HG03025 (cell line): ENCODE results near the gene ZNF367.

Experiments
- ATAC-seq: cut with Tn5 transposase; IDR thresholded peaks from one replicate; pipeline ENCODE4 v1.9.1; 2021; ENCODE audit warnings: mild to moderate bottlenecking, moderate library complexity; ENCODE audit not compliant: unreplicated experiment, low FRiP score

Gene ZNF367

DNA sequence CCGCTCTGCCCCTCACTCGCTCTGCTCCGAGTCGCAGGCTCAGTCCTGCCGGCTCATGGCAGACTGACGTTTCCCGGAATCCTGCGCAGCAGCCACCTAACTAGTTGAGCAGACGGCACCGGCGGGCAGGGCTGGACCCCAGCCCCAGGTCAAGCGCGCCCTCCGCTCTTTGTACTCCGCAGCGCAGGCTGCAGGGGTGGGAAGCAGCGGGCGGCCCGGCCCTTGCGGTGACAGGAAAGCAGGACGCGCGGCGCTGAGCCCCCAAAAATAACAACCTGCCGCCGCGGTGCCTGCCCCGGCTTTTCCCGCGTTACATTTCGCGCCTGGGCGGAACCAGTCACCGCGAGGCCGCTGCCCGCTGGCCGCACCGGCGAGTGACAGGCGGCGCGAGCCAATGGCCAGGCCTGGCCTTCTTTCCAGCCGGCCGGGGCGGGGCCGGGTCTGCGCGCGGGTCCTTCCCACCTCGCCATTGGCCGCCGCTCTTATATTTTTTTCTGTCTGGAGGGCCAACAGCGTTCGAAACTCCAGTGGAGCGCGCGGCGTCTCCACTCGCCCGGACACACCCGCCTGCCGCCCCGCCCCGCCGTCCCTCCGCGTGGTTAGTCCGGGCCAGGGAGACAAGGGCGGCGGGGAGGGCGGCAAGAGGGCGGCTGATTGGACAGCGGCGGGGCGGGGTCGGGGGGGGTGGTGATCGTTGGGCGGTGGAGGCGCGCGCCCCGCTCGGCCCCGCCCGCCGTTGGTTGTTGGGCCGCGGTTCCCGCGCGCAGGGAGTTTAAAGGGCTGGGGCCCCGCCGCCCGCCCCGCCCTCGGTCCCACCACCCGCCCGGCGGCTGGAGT lies at the start of gene ZNF367:
ZNF367 (minus strand) TSS at position 288 of the 837 bp plus-strand sequence. CDS start 338 bp downstream, outside the sequence.
- ATAC-seq: peak; percentile 59

- ATAC-seq: no peak
Observed at GRCh38 chr9:96467784-96468183, 49.6 kb upstream of the ZNF367 start.

DNA sequence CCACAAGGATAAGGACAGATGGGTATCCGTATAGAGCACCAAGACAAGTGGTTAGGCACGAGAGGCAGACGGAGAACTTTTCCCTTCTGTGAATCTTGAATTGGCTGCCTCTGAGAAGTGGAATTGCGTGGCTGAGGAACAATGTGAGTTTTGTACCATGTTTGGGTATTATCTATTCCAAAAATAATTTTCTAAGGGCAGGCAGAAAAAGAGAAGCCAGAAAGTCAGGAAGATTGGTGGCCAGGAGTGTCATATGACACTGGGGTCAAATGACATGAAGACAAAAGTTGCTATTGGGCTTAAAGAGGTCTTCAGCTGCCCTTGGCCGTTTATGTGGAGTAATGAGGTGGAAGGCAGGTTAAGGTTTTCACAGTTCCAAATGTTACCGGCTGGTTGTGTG lies 46.3 kb upstream of the ZNF367 start:
- no peak for ATAC-seq

- ATAC-seq: no peak
Observed at GRCh38 chr9:96462541-96462940, 44.4 kb upstream of the ZNF367 start.

- no peak for ATAC-seq
Observed at GRCh38 chr9:96461336-96461735, 43.2 kb upstream of the ZNF367 start.

- ATAC-seq: no peak
Observed at GRCh38 chr9:96460882-96461281, 42.7 kb upstream of the ZNF367 start.

DNA sequence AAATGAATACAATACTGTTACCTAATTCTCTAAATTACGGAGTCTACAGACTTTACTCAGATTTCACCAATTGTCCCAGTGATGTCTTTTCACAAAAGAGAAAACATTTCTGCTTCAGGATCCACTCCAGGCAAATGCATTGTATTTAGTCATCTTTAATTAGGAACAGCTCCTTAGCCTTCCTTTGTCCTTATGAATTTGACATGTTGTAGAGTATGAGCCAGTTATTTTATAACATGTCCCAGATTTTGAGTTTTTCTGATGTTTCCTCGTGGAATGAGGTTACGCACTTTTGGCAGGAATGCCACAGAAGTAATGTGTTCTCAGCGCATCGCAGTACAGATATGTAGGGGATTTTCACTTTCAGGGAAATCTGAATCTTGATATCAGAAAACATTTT lies 42.3 kb upstream of the ZNF367 start:
- ATAC-seq: no peak

DNA sequence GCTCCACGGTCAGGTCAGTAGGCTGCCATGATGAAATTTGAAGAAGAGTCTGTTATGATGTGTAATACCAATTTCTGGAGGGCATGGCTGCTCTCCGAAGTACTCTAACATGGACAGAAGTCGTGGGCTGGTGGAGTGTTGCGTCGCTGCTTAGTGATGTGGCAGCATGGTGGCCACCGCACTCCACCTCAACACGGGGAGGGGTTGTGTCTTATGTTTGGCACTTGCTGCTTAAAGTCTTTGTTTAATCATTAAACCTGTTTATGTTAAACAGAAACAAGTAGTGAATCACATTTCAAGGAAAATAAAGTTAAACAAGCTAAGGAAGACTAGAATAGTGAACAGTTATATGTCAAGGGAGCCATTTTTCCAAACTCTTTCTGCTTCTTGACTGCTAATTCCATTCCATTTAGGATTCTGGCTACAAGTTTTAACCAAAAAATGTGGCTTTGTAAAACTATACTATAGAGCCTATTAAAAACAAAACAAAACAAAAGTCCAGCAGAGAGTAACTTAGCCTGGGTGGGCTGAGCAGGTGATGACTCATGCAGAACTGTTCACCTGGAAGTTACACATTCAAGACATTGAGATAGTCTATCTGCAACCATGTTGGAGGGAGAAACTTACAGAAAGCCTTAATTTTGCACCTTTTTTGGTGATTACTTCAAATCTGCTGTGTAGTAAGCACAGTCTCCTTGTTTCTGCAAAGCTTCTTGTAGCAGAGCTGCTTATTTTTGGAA lies 41.3 kb upstream of the ZNF367 start:
- no peak for ATAC-seq

DNA sequence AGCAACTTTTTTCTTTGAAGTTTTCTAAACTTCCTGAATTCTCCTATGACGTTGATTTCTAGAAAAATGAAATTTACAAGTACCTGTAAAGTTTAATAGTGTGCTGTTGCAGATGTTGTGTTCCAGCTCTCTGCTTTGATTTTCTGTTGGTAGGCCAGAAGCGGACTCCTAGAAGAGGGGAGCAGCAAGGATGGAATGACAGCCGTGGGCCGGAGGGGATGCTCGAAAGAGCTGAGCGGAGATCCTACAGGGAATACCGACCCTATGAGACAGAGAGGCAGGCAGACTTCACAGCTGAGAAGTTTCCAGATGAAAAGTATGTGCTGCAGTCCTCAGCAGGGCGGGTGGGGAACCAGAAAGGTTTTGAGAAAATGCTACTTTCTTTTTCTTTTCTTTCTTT lies 40.1 kb upstream of the ZNF367 start:
- no peak for ATAC-seq

- no peak for ATAC-seq
Observed at GRCh38 chr9:96457266-96457665, 39.1 kb upstream of the ZNF367 start.

DNA sequence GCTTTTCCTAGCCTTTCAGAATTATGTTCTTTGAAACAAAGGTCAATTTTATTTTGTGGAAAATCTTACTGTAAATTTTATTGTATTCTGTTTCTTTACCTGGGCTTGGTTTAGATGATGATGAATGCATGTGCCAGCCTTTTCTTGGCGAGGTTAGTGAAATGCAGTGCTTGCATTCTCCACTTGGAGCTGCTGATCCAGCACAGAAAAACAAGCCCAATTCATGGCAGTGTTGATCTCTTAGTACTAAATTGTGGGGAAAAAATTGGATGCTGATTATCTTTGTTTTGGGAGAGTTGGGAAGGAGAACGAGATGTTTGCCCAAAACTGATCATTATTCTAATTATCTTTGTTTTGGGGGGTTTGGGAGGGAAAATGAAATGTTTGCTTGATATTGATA lies 35.5 kb upstream of the ZNF367 start:
- no peak for ATAC-seq

DNA sequence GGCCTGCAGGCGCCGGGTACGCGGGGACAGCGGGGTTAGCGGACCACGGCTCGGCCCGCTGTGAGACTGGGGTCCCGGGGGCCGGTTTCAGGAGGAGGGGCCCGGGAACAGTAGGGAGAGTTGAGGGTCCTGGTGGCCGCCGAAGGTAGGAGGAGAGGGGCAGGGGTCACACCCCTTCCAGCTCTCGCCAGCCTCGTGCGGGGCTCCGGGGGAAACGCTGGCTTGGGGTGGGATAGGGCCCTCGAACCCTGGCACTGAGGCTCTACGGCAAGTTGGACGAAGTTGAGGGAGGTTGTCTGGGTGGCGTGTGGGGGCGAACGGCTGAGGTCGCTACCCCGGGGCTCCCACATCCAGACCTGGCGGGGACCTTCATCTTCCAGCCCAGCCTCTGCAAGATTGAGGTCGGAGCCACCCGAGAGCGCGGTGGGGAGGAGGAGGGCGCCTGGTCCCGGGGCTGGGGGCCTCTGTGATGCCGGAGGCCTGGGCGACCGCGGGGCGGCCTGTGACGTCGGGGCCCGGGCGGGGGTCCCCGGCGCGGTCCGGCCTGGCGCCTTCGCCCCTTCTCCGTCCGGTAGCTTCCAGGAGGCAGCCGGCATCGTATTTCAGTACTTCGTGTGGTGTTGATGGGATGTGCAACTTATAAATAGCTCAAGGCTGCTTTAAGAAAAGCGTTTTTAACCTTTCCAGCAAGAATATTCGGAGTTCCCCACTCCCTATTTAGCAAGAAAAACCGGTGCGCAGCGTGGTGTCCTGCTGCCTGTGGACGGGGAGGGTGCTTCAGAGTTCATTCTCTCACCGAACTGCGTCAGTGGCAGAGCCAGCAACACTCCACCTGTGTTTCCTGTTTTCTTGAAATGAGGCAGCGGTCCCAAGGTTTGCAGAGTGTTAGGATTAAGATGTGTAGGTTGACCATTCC lies 32.7 kb upstream of the ZNF367 start:
- peak; percentile 15 for ATAC-seq

DNA sequence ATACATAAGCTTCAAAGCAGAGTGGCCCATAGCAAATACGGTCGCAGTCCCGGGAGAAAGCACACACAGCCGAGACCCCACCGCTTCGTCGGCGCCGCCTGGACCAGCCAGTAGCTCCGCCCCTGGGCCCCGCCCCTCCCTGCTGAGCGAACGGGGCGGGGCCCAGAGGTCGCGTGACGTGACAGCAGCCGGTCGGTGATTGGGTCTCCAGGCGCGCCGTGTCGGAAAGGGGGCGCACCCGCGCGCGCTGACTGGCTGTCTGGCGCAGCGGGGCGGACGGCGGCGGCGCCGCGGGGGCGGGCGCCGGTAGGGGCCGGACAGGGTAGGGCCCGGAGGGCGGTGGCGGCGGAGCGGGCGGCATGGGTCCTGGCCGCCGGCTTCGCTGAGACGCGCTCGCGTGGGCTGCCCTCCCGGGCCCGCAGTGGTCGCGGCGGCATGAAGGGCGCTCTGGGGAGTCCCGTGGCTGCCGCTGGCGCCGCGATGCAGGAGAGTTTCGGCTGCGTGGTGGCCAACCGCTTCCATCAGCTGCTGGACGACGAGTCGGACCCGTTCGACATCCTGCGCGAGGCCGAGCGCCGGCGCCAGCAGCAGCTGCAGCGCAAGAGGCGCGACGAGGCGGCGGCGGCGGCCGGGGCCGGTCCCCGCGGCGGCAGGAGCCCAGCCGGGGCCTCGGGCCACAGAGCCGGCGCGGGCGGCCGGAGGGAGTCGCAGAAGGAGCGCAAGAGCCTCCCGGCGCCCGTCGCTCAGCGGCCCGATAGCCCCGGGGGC lies 31.9 kb upstream of the ZNF367 start, which contains the start of gene HABP4:
HABP4 (plus strand) TSS at position 325 of the 768 bp plus-strand sequence; CDS start at position 436, 111 bp downstream.
- peak; percentile 97 for ATAC-seq

GRCh38 chr9:96449523-96449844 lies 31.3 kb upstream of the ZNF367 start:
- ATAC-seq: no peak

DNA sequence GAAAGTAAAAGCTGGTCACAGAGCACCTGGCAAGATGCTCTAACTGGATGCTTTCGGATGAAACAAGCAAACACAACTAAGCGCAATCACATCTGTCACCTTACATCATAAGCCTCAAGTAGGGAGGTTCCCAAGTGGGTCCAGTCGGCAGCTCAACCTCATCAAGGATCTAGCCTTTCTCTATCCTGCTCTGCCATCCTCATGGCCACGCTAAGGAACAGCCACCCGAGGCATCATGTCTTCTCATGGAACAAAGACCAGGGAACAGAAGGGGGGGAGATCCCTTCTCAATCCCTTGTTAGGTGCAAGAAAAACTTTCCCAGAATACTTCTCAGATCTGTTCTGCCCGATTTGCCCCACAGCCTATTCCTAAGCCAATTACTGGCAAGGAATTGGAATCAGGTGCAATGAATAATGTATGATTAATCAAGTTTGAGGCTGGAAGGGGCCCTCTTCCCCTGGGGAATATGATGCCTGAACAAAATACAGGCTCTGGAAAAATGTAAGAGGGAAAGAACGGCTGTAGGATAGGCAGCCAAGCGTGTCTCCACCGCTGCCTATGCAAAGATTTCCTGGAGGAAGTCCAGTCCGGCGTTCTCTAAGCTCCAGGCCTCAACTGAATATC lies 30.5 kb upstream of the ZNF367 start:
- no peak for ATAC-seq

- ATAC-seq: no peak
Observed at GRCh38 chr9:96447406-96447805, 29.2 kb upstream of the ZNF367 start.

DNA sequence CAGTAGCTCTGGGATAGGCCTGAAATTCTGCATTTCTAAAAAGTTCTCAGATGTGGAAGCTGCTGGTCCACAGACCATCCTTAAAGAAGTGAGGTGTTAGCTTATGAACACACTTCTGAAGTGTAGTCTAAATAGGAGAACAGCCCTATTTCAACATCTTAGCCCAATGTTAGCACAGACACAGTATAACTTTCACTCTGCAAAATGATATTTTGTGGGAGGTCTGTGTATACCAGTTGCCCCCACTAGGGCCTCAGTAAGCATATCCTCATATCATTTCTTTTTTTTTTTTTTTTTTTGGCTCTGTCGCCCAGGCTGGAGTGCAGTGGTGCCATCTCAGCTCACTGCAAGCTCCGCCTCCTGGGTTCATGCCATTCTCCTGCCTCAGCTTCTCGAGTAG lies 24.3 kb upstream of the ZNF367 start:
- ATAC-seq: no peak

DNA sequence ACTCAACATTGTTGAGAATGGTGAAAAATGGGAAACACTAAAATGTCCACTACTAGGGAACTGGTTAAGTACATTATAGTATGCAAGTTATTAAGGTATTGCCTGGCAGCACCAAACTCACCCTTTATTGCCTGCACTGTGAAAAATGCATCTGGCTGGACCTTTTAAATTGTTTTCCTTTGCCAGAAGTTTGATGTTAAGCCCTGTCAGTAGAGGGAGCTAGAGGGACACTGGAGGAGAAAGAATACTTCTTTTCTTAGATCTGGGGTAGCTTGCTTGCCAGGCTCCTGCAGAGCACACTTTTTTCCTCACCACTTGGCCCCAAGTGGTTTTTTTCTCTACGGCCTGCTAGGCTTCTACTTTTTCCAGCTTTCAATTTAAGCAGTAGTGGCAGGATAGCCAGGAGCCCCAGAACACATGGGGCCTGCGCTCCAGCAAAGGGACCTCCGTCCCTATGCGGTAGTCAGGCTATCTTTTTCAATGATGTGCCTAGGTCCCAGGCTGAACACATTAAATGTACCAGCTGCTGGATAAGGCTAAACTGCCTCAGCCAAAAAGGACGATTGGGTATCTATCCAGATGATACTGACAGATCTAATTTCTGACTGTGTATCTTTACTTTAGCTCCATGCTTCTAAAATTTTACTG lies 23.8 kb upstream of the ZNF367 start:
- no peak for ATAC-seq

DNA sequence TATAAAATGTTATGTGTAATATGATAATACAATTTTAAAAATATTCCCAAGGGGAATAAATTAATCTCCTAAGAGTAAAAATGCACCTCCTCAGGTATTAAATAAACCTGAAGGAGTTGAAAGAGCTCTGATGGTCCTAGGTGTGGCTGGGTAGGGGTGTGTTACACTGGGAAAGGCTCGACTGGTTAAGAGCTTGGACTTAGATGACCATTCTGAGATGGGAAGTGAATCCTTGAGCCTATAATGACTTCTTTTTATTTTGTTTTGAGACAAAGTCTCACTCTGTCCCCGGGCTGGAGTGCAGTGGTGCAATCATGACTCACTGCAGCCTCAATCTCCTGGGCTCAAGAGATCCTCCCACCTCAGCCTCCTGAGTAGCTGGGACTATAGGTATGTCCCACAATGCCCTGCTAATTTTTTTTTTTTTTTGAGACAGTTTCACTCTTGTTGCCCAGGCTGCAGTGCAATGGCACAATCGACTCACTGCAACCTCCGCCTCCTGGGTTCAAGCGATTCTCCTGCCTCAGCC lies 22.6 kb upstream of the ZNF367 start:
- ATAC-seq: no peak
